HS-5 (cell line): ENCODE results near the gene WNT1.

Experiments
- DNase-seq: peaks from one replicate; pipeline ENCODE4 v3.0.0-alpha.2; 2012; ENCODE audit warnings: low read depth

Gene WNT1

GRCh38 chr12:48978291-48978740, at the start of gene WNT1:
TSS of gene WNT1 (plus strand) at chr12:48978322. CDS start at chr12:48978651, 329 bp downstream.
- no peak for DNase-seq

GRCh38 chr12:48929551-48929950, 48.6 kb upstream of the WNT1 start:
- no peak for DNase-seq

GRCh38 chr12:48930475-48930874, 47.6 kb upstream of the WNT1 start:
- no peak for DNase-seq

- DNase-seq = no peak
Observed at GRCh38 chr12:48932878-48933277, 45.2 kb upstream of the WNT1 start.

- no peak for DNase-seq
Observed at GRCh38 chr12:48933664-48934311, 44.3 kb upstream of the WNT1 start.

GRCh38 chr12:48934312-48934706, 43.8 kb upstream of the WNT1 start:
- DNase-seq = no peak

- no peak for DNase-seq
Observed at GRCh38 chr12:48936379-48936979, 41.6 kb upstream of the WNT1 start.

GRCh38 chr12:48937170-48937569, 41.0 kb upstream of the WNT1 start:
- DNase-seq = no peak

- DNase-seq = no peak
Observed at GRCh38 chr12:48938805-48939204, 39.3 kb upstream of the WNT1 start.

- no peak for DNase-seq
Observed at GRCh38 chr12:48940181-48940580, 37.9 kb upstream of the WNT1 start.

- DNase-seq = no peak
Observed at GRCh38 chr12:48943221-48943620, 34.9 kb upstream of the WNT1 start.

GRCh38 chr12:48946205-48946604, 31.9 kb upstream of the WNT1 start:
- no peak for DNase-seq

- no peak for DNase-seq
Observed at GRCh38 chr12:48946943-48947342, 31.2 kb upstream of the WNT1 start.

GRCh38 chr12:48947727-48948126, 30.4 kb upstream of the WNT1 start:
- DNase-seq = no peak

- DNase-seq = no peak
Observed at GRCh38 chr12:48952691-48953090, 25.4 kb upstream of the WNT1 start.

GRCh38 chr12:48954061-48954460, 24.1 kb upstream of the WNT1 start:
- no peak for DNase-seq

- no peak for DNase-seq
Observed at GRCh38 chr12:48954841-48955501, 23.2 kb upstream of the WNT1 start.

GRCh38 chr12:48956279-48957140, 21.6 kb upstream of the WNT1 start:
- peak; percentile 83 for DNase-seq

GRCh38 chr12:48957141-48958048, 20.7 kb upstream of the WNT1 start, which contains the start of gene ARF3:
TSS of gene ARF3 (minus strand) at chr12:48957487. CDS start at chr12:48941095, 16,392 bp downstream.
- DNase-seq = peak; percentile 54

GRCh38 chr12:48958049-48958388, 20.1 kb upstream of the WNT1 start:
- DNase-seq = no peak

GRCh38 chr12:48960834-48961233, 17.3 kb upstream of the WNT1 start:
- no peak for DNase-seq
